Motor neuron (in vitro differentiated cells): ENCODE results near the gene TLDC2. TPM values are rescaled to one million over a fixed set of nuclear protein-coding genes. Genes with fewer than 3 reads are reported as not detected.
"Not testable (repeated sequence)": the region's sequence is repeated elsewhere in the genome, so short reads cannot be mapped to it uniquely, and the experiment has no call there.

Experiments
- ATAC-seq, 8 experiments: fragments of 200-7000 bp; cut with Tn5 transposase; replicated peaks in 6 of 8; 2 replicates each; pipeline ENCODE4 v1.8.0; 2021; ENCODE audit warnings: mild to moderate bottlenecking in 8 of 8, moderate library complexity in 8 of 8
- H3K27ac ChIP-seq, 2 donors: fragments of 250-450 bp; sonication (Bioruptor Pico); 2 replicates each; pipeline ENCODE4 v1.9.0; 2021; ENCODE audit warnings: antibody characterized with exemption in 2 of 2, mild to moderate bottlenecking in 2 of 2, moderate library complexity in 1 of 2
- H3K4me1 ChIP-seq, 2 donors: fragments of 250-450 bp; sonication (Bioruptor Pico); replicated peaks in 1 of 2; 2 replicates each; pipeline ENCODE4 v1.6.1; 2021; ENCODE audit warnings: antibody characterized with exemption in 2 of 2, mild to moderate bottlenecking in 2 of 2, moderate library complexity in 1 of 2
- H3K4me3 ChIP-seq, 5 donors: fragments of 250-450 bp; sonication (Bioruptor Pico); 2 replicates each; pipeline ENCODE4 v1.9.0; 2021; ENCODE audit warnings: antibody characterized with exemption in 5 of 5, mild to moderate bottlenecking in 5 of 5, moderate library complexity in 4 of 5
- WGBS, 10 experiments: fragments of 450-650 bp; shearing (Covaris generic); methylation state at CpG; one replicate each; pipeline ENCODE4 v1.0.0; 2022; 5-methylcytosine and 5-hydroxymethylcytosine counted together
- in situ Hi-C, 9 experiments: fragments of 400-800 bp; cut with MboI; loops; one replicate each; pipeline ENCODE4 v1.15.0; 2021; ENCODE audit warnings: low sequenced_read_pairs in 9 of 9, low pct_unique_long_range_greater_than_20kb in 2 of 9; ENCODE audit not compliant: unreplicated experiment in 9 of 9
- total RNA-seq, 8 experiments: library from RNA; unstranded; fragments of 300-600 nt; gene quantifications; 2 replicates each; pipeline versions ENCODE4 v1.2.3 to v1.2.4, GENCODE V29; 2022

Gene TLDC2
- total RNA-seq, 8 experiments from 2014 or later = 0.22 to 1.0 (median 0.69) TPM; not detected in 2

DNA sequence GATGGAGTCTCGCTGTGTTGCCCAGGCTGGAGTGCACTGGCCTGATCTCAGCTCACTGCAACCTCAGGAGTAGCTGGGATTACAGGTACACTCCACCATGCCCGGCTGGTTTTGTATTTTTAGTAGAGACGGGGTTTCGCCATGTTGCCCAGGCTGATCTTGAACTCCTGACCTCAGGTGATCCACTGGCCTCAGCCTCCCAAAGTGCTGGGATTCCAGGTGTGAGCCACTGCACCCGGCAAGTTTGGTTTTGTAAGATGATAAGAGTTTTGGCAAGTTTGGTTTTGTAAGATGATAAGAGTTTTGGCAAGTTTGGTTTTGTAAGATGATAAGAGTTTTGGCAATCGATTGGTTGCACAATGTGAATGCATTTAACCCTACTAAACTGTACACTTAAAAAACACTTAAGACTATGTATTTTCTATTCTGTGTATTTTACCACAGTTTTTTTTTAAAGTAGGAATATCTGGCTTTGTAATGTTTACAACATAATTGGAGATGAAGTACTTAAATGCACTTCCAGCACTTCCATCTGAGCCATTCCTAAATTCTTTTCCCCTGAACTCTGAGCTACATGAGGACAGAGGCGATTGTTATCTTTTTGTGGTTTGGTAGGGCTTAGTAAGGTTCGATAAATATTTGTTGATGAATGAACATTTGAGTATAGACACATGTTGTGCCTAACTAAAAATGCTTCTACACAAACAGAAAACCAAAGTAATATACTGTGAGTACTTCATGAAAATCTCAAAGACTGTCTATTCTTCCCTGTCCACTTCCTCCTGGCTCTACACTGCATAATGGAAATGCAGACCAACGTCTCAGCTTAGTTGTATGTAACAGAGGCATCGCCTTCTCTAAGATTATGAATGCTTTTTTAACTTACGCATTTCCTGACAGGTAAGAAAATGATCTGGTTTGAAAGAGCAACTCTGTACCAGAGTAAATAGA lies 56.8 kb downstream of the TLDC2 start:
- no peak for ATAC-seq
- Histone ChIP-seq H3K4me3 (no peak overlapping the region), H3K4me1 (no peaks in the 10 kb centered on the region), H3K27ac (no peak overlapping the region)
- in situ Hi-C loops = no loop called here
- 72 to 97% (median 84%) methylated on average over 3 to 10 of the region's 11 CpGs; no CpG with 5 or more reads in 2 of the 10 experiments for WGBS, 10 experiments

DNA sequence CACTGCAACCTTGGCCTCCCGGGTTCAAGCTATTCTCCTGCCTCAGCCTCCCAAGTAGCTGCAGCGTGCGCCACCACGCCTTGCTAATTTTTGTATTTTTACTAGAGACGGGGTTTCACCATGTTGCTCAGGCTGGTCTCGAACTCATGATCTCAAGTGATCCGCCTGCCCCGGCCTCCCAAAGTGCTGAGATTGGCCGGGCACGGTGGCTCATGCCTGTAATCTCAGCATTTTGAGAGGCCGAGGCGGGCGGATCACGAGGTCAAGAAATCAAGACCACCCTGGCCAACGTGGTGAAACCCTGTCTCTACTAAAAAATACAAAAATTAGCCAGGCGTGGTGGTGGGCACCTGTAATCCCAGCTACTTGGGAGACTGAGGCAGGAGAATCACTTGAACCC lies 57.6 kb downstream of the TLDC2 start:
- 60 to 100% (median 98%) methylated on average over 2 to 14 of the region's 16 CpGs; no CpG with 5 or more reads in 5 of the 10 experiments for WGBS, 10 experiments
- in situ Hi-C loops = not testable (repeated sequence)

DNA sequence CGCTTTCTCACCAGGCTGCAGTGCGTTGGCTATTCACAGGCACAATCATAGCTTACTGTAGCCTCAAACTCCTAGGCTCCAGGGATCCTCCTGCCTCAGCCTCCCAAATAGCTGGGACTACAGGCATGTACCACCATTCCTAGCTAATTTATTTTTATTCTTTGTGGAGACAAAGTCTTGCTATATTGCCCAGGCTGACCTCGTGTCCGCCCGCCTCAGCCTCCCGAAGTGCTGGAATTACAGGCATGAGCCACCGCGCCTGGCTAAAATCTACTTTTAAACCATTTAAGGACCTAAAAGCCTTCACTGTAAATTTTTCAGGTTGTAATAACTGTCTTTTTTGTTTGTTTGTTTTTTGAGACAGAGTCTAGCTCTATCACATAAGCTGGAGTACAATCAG lies 60.4 kb downstream of the TLDC2 start:
- no peak overlapping the region for H3K27ac ChIP-seq
- no peak overlapping the region for H3K4me3 ChIP-seq
- in situ Hi-C loops = no loop called here
- ATAC-seq = no peak
- 84 to 100% (median 93%) methylated on average over 2 to 7 of the region's 8 CpGs; no CpG with 5 or more reads in 1 of the 10 experiments for WGBS, 10 experiments
- H3K4me1 ChIP-seq = no peaks in the 10 kb centered on the region

More for the DNA sequence above, 57.6 kb downstream of the TLDC2 start:
- H3K4me1 ChIP-seq, H3K27ac ChIP-seq, H3K4me3 ChIP-seq, ATAC-seq: not testable (repeated sequence)

DNA sequence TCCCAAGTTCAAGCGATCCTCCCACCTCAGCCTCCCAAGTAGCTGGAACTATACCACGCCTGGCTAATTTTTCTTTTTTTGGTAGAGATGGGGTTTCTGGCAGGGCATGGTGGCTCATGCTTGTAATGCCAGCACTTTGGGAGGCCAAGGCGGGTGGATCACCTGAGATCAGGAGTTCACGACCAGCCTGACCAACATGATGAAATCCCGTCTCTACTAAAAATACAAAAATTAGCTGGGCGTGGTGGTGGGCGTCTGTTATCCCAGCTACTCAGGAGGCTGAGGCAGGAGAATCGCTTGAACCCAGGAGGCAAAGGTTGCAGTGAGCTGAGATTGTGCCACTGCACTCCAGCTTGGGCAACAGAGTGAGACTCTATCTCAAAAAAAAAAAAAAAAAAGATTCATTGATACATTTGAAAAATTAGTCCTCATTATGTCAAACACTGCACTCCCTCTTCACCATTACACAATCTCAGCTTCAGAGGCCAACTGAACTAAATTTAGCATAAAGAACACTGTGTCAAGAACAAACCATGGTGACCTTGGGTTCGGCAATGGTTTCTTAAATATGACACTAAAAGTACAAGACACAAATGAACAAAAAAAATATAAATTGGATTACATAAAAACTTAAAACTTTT lies 60.9 kb downstream of the TLDC2 start:
- H3K4me1 ChIP-seq, ATAC-seq, in situ Hi-C loops, H3K4me3 ChIP-seq, H3K27ac ChIP-seq: not testable (repeated sequence)
- 78 to 100% (median 100%) methylated on average over 1 to 8 of the region's 9 CpGs for WGBS, 10 experiments

DNA sequence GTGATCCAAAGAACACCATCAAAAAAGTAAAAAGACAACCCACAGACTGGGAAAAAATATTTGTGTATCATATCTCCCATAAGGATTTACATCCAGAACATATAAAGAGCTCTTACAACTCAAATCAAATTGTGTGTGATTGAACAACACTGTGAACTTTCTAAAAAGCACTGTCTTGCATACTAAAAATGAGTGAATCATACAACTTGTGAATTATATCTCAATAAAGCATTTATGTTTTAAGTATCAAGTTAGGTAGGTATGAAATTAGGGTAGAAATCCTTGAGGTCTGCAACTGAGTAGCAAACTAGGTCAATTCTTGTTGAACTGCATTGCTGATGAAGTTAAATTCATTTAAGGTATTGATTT lies 61.4 kb downstream of the TLDC2 start:
- in situ Hi-C loops = no loop called here
- Histone ChIP-seq H3K27ac (no peak overlapping the region), H3K4me3 (no peak overlapping the region), H3K4me1 (no peaks in the 10 kb centered on the region)
- no peak for ATAC-seq

DNA sequence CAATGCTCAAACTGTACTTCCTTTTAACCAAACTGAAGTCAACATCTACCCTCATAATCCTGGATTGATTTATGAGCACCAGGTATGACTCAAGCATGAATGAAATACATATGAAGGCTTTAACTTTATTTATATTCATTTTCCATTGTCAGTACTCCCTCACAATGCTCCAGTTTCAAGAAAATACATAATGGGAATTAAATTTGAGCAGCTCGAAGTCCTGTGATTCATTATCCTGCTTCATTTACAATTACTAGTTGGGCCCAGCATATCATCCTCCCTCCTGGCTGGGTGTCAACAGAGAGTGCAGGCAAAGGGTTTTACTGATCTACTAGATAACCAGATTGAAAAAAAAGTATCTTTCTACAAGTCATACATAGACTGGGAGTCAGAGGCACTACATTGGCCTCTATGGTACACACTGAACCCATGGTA lies 65.5 kb downstream of the TLDC2 start:
- no peak overlapping the region for H3K27ac ChIP-seq
- WGBS, 10 experiments = 0 to 100% (median 11%) methylated on average over 1 of the region's 1 CpG; no CpG with 5 or more reads in 3 of the 10 experiments

More for the DNA sequence above, 65.5 kb downstream of the TLDC2 start:
- Histone ChIP-seq H3K4me1 (no peaks in the 10 kb centered on the region), H3K4me3 (no peak overlapping the region)
- in situ Hi-C loops = no loop called here
- ATAC-seq = peak in 6 of 8 experiments; percentile 29 to 93 (median 78)

Other genes starting within 250 kb of the TLDC2 start
- under 1 TPM; 0.22 to 0.81 (median 0.37) TPM for gene SLA2, start 229.9 kb upstream of the TLDC2 start, total RNA-seq
- gene NDRG3, start 130.0 kb upstream of the TLDC2 start, total RNA-seq = 10 to 100 TPM; 13.1 to 35.8 (median 24.5) TPM
- 10 to 100 TPM in 3 of 8 experiments, 1 to 10 TPM in 5; 4.3 to 16.7 (median 6.2) TPM for gene DSN1, start 102.4 kb upstream of the TLDC2 start, total RNA-seq
- gene SAMHD1, start 75.6 kb downstream of the TLDC2 start, total RNA-seq = 10 to 100 TPM in 3 of 8 experiments, 1 to 10 TPM in 5; 5.9 to 51.8 (median 9.5) TPM
- 10 to 100 TPM in 1 of 8 experiments, 1 to 10 TPM in 7; 1.1 to 11.4 (median 5.0) TPM for gene RBL1, start 219.9 kb downstream of the TLDC2 start, total RNA-seq